OCI-LY3 (cell line): Measurements from ENCODE around the gene STK32C.

ENCODE experiments used
- EZH2phosphoT487 ChIP-seq: fragments of 200-600 bp; shearing (Covaris generic); IDR thresholded peaks from 2 replicates; pipeline ENCODE4 v1.6.1; 2018; ENCODE audit warnings: antibody characterized with exemption, mixed run types, low read depth
- TF ChIP-seq, protein P1 (sequence below): fragments of 200-600, 300-600 bp; sonication (generic); IDR thresholded peaks from 2 replicates; pipeline ENCODE4 v1.5.1; 2014; ENCODE audit warnings: antibody characterized with exemption, low read length, low read depth

DNA sequence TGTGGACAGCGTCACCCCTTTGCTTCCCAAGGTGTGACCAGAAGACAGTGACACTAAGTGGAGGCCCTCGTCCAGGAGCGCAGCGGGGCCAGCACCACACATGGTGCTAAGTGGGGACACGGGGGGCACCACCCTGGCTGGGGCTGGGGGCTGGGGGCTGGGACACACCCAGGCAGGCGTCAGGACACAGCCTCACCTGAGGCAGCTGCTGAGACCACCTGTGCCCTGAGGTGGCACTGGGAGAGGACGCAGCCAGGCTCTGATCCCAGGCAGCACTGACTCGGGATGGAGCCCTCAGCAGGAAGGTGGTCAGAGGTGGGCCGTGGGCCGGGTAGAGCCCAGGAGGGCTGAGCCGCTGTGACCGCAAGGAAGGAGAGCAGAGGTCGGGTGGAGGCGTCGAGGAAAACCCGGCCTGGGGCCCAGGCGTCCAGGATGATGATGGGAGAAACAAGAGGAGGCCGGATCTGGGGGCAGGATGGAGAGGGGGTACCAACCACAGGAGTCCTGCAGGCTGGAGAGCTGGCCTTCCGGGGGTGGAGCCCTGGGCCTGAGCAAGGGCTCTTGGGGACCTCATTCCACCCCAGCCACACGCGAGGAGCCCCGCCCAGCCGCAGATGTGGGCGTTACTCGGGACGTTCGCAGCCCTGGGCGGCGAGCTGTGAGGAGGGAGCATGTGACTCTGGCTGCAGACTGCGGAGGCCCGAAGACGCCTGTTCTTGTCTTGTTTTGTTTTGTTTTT is 46.8 kb upstream of the STK32C start:
- TF ChIP-seq, protein P1, sequence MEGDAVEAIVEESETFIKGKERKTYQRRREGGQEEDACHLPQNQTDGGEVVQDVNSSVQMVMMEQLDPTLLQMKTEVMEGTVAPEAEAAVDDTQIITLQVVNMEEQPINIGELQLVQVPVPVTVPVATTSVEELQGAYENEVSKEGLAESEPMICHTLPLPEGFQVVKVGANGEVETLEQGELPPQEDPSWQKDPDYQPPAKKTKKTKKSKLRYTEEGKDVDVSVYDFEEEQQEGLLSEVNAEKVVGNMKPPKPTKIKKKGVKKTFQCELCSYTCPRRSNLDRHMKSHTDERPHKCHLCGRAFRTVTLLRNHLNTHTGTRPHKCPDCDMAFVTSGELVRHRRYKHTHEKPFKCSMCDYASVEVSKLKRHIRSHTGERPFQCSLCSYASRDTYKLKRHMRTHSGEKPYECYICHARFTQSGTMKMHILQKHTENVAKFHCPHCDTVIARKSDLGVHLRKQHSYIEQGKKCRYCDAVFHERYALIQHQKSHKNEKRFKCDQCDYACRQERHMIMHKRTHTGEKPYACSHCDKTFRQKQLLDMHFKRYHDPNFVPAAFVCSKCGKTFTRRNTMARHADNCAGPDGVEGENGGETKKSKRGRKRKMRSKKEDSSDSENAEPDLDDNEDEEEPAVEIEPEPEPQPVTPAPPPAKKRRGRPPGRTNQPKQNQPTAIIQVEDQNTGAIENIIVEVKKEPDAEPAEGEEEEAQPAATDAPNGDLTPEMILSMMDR: no peak
- TF ChIP-seq EZH2phosphoT487: no peak
